H1 (cell line): ENCODE data around the gene BAZ2A. TPM values are rescaled to one million over a fixed set of nuclear protein-coding genes. Genes with fewer than 3 reads are reported as not detected.

Experiments used
- CTCF ChIA-PET: fragments of 300-600 bp; sonication (Branson Sonifier 250); formaldehyde crosslinking; loops from one replicate; lab custom pipeline; 2021; ENCODE audit not compliant: partially characterized antibody; lab: Charles Lee
- POLR2A ChIA-PET: fragments of 300-600 bp; sonication (Branson Sonifier 250); formaldehyde crosslinking; loops from one replicate; lab custom pipeline; 2021; ENCODE audit warnings: inconsistent platforms; ENCODE audit not compliant: partially characterized antibody; lab: Charles Lee
- DNase-seq, 2 experiments: peaks; one replicate each; pipeline versions ENCODE4 v3.0.0 to v3.0.0-alpha.2; 2010 to 2022; ENCODE audit warnings: low spot score in 2 of 2, low read depth in 1 of 2, mixed read lengths in 1 of 2
- FAIRE-seq: peaks from 2 replicates; lab custom pipeline; 2011; peaks lifted over from hg19 to GRCh38; lab: Jason Lieb, UNC
- H2AFZ ChIP-seq: 2 replicates; pipeline ENCODE4 v1.8.1; 2012; ENCODE audit warnings: low read length, inconsistent platforms
- H2AK5ac ChIP-seq: 2 replicates; pipeline ENCODE4 v1.6.1; 2013; ENCODE audit warnings: low read depth, low read length
- H2BK120ac ChIP-seq: replicated peaks from 2 replicates; pipeline ENCODE3; 2013; ENCODE audit warnings: low read depth, low read length, inconsistent platforms
- H2BK12ac ChIP-seq: 2 replicates; pipeline ENCODE4 v1.6.1; 2013; ENCODE audit warnings: low read depth, low read length
- H2BK15ac ChIP-seq: 2 replicates; pipeline ENCODE4 v1.6.1; 2013; ENCODE audit warnings: low read length
- H2BK20ac ChIP-seq: 2 replicates; pipeline ENCODE4 v1.6.1; 2013; ENCODE audit warnings: low read length
- H2BK5ac ChIP-seq: 2 replicates; pipeline ENCODE4 v1.6.1; 2013; ENCODE audit warnings: low read depth, low read length
- H3K14ac ChIP-seq: 2 replicates; pipeline ENCODE4 v1.6.1; 2013; ENCODE audit warnings: inconsistent platforms; ENCODE audit not compliant: insufficient read length
- H3K18ac ChIP-seq: 2 replicates; pipeline ENCODE4 v1.6.1; 2013; ENCODE audit warnings: low read length; ENCODE audit errors: extremely low read depth
- H3K23ac ChIP-seq: 2 replicates; pipeline ENCODE4 v1.6.1; 2013; ENCODE audit warnings: inconsistent platforms; ENCODE audit not compliant: insufficient read length
- H3K23me2 ChIP-seq: 2 replicates; pipeline ENCODE4 v1.6.1; 2013; ENCODE audit warnings: low read depth, low read length
- H3K27ac ChIP-seq: 2 replicates; pipeline ENCODE4 v1.6.1; 2011; ENCODE audit warnings: low read depth, low read length, inconsistent platforms
- H3K27me3 ChIP-seq, 4 experiments: replicated peaks in 1 of 4; 1 replicate in 1 of 4; 2 replicates in 3 of 4; pipeline versions ENCODE4 v1.6.1 to v1.8.1; 2011 to 2013; ENCODE audit warnings: low read length in 3 of 4, mild to moderate bottlenecking in 3 of 4, inconsistent platforms in 2 of 4, mixed read lengths in 2 of 4, moderate library complexity in 1 of 4; ENCODE audit not compliant: control insufficient read depth in 3 of 4, insufficient read depth in 3 of 4; ENCODE audit errors: extremely low read depth in 1 of 4
- H3K36me3 ChIP-seq, 4 experiments: 2 replicates each; pipeline versions ENCODE4 v1.6.1 to v1.8.1; 2011 to 2013; ENCODE audit warnings: mild to moderate bottlenecking in 4 of 4, low read length in 3 of 4, moderate library complexity in 2 of 4, control low read depth in 1 of 4, inconsistent platforms in 1 of 4; ENCODE audit not compliant: insufficient read depth in 4 of 4, control insufficient read depth in 2 of 4
- H3K4ac ChIP-seq: replicated peaks from 2 replicates; pipeline ENCODE3; 2013; ENCODE audit warnings: low read length, low read depth, mixed read lengths, inconsistent platforms; ENCODE audit not compliant: insufficient read length
- H3K4me1 ChIP-seq, 4 experiments: replicated peaks in 1 of 4; 1 replicate in 1 of 4; 2 replicates in 3 of 4; pipeline versions ENCODE4 v1.6.1 to v1.8.1; 2011 to 2013; ENCODE audit warnings: low read length in 3 of 4, inconsistent platforms in 2 of 4, mixed read lengths in 1 of 4; ENCODE audit not compliant: insufficient read depth in 4 of 4, control insufficient read depth in 3 of 4
- H3K4me2 ChIP-seq, 2 experiments: 2 replicates each; pipeline versions ENCODE4 v1.6.1 to v1.8.1; 2011 to 2013; ENCODE audit warnings: low read depth in 2 of 2, low read length in 2 of 2, control low read depth in 1 of 2, inconsistent platforms in 1 of 2, mild to moderate bottlenecking in 1 of 2; ENCODE audit not compliant: insufficient read depth in 1 of 2
- H3K4me3 ChIP-seq, 4 experiments: fragments of 200-600, 300-600 bp in 1 of 4; sonication (generic), shearing (Covaris generic), sonication (Bioruptor Twin) in 1 of 4; 2 replicates each; pipeline versions ENCODE4 v1.5.1 to v1.8.1; 2011 to 2016; ENCODE audit warnings: low read length in 4 of 4, low read depth in 3 of 4, control low read depth in 2 of 4, inconsistent platforms in 2 of 4, mild to moderate bottlenecking in 2 of 4, mixed read lengths in 1 of 4, moderate library complexity in 1 of 4; ENCODE audit not compliant: insufficient read depth in 2 of 4; ENCODE audit errors: extremely low read depth in 1 of 4
- H3K56ac ChIP-seq: replicated peaks from 2 replicates; pipeline ENCODE3; 2013; ENCODE audit warnings: low read depth, mild to moderate bottlenecking, mixed read lengths, low read length, inconsistent platforms; ENCODE audit not compliant: insufficient read length
- H3K79me1 ChIP-seq: 2 replicates; pipeline ENCODE4 v1.6.1; 2013; ENCODE audit warnings: low read depth, low read length, control low read depth
- H3K79me2 ChIP-seq, 2 experiments: 2 replicates each; pipeline versions ENCODE4 v1.6.1 to v1.8.1; 2012 to 2013; ENCODE audit warnings: low read length in 2 of 2, mild to moderate bottlenecking in 2 of 2, inconsistent platforms in 1 of 2; ENCODE audit not compliant: insufficient read depth in 2 of 2, control insufficient read depth in 1 of 2
- H3K9ac ChIP-seq, 4 experiments: replicated peaks in 1 of 4; 1 replicate in 1 of 4; 2 replicates in 3 of 4; pipeline versions ENCODE4 v1.6.1 to v1.8.1; 2011 to 2013; ENCODE audit warnings: low read depth in 3 of 4, low read length in 3 of 4, control low read depth in 2 of 4, mild to moderate bottlenecking in 2 of 4, moderate library complexity in 2 of 4, inconsistent platforms in 1 of 4; ENCODE audit errors: extremely low read depth in 1 of 4
- H3K9me3 ChIP-seq, 2 experiments: 2 replicates each; pipeline versions ENCODE4 v1.6.1 to v1.8.1; 2012 to 2013; ENCODE audit warnings: mild to moderate bottlenecking in 2 of 2, moderate library complexity in 2 of 2, control low read depth in 1 of 2, inconsistent platforms in 1 of 2, low read depth in 1 of 2, low read length in 1 of 2, mixed read lengths in 1 of 2; ENCODE audit not compliant: insufficient read depth in 2 of 2
- H4K20me1 ChIP-seq, 2 experiments: replicated peaks in 1 of 2; 2 replicates each; pipeline versions ENCODE3 to v1.8.1; 2011 to 2013; ENCODE audit warnings: inconsistent platforms in 2 of 2, low read length in 2 of 2, mild to moderate bottlenecking in 1 of 2; ENCODE audit not compliant: insufficient read depth in 2 of 2, control insufficient read depth in 1 of 2
- H4K5ac ChIP-seq: 2 replicates; pipeline ENCODE4 v1.6.1; 2013; ENCODE audit warnings: low read length, low read depth, mixed read lengths, inconsistent platforms; ENCODE audit not compliant: insufficient read length
- H4K8ac ChIP-seq: 2 replicates; pipeline ENCODE4 v1.8.0; 2013; ENCODE audit warnings: mild to moderate bottlenecking, moderate library complexity, low read length, inconsistent platforms; ENCODE audit not compliant: insufficient read depth; ENCODE audit errors: extremely low read depth
- H4K91ac ChIP-seq: replicated peaks from 2 replicates; pipeline ENCODE3; 2013; ENCODE audit warnings: low read length, mixed read lengths, inconsistent platforms; ENCODE audit not compliant: insufficient read length
- BACH1 ChIP-seq: IDR thresholded peaks from 2 replicates; pipeline ENCODE4 v1.6.1; 2012; ENCODE audit warnings: low read length, improper control_type of control experiment
- CEBPB ChIP-seq: IDR thresholded peaks from 2 replicates; pipeline ENCODE4 v1.6.1; 2012; ENCODE audit warnings: low read depth, low read length
- CHD2 ChIP-seq: IDR thresholded peaks from 2 replicates; pipeline ENCODE4 v1.6.1; 2012; ENCODE audit warnings: low read length, improper control_type of control experiment
- CTBP2 ChIP-seq: IDR thresholded peaks from 2 replicates; pipeline ENCODE4 v1.7.0; 2011; ENCODE audit warnings: borderline replicate concordance, mild to moderate bottlenecking, moderate library complexity, mixed read lengths, low read length; ENCODE audit not compliant: insufficient read depth, insufficient read length
- GTF2F1 ChIP-seq: IDR thresholded peaks from 2 replicates; pipeline ENCODE4 v1.6.1; 2012; ENCODE audit warnings: low read depth, low read length, improper control_type of control experiment, borderline replicate concordance
- HDAC2 ChIP-seq, 2 experiments: fragments of 300-600 bp in 1 of 2; sonication (generic) in 1 of 2; IDR thresholded peaks; 2 replicates each; pipeline ENCODE4 v1.6.1; 2011 to 2012; ENCODE audit warnings: low read depth in 2 of 2, low read length in 2 of 2, mild to moderate bottlenecking in 2 of 2, moderate library complexity in 2 of 2, borderline replicate concordance in 1 of 2, inconsistent platforms in 1 of 2
- HDAC6 ChIP-seq: IDR thresholded peaks from one replicate; pipeline ENCODE4 v1.7.1; 2012; ENCODE audit warnings: low read depth, mild to moderate bottlenecking, inconsistent platforms, low read length, moderate library complexity
- JUN ChIP-seq: IDR thresholded peaks from 2 replicates; pipeline ENCODE4 v1.6.1; 2011; ENCODE audit warnings: low read depth, mild to moderate bottlenecking, improper control_type of control experiment, low read length
- KDM5A ChIP-seq: fragments of 200-600 bp; IDR thresholded peaks from 2 replicates; pipeline ENCODE4 v1.7.1; 2012; ENCODE audit warnings: mild to moderate bottlenecking, low read length, inconsistent platforms, mixed read lengths
- NRF1 ChIP-seq: IDR thresholded peaks from 2 replicates; pipeline ENCODE4 v1.6.1; 2011; ENCODE audit warnings: mild to moderate bottlenecking, low read depth, low read length, improper control_type of control experiment
- SP2 ChIP-seq: IDR thresholded peaks from 2 replicates; pipeline ENCODE4 v1.6.1; 2012; ENCODE audit warnings: mild to moderate bottlenecking, low read length, inconsistent platforms
- TCF12 ChIP-seq: IDR thresholded peaks from 2 replicates; pipeline ENCODE4 v1.6.1; 2011; ENCODE audit warnings: low read depth, mild to moderate bottlenecking, low read length
- ZNF274 ChIP-seq: IDR thresholded peaks from 2 replicates; pipeline ENCODE4 v1.7.0; 2012; ENCODE audit warnings: low read length, borderline replicate concordance; ENCODE audit errors: extremely low read depth
- WGBS, 2 experiments: shearing (Covaris generic) in 1 of 2; methylation state at CpG; one replicate each; pipeline versions ENCODE4 v1.1.6 to v1.1.7; 2013 to 2015; ENCODE audit warnings: low lambda C conversion rate in 2 of 2, mixed read lengths in 2 of 2, inconsistent platforms in 1 of 2, low coverage in 1 of 2, missing lambda C conversion rate in 1 of 2; ENCODE audit not compliant: insufficient replicate concordance in 2 of 2, insufficient coverage in 1 of 2, insufficient read length in 1 of 2; ENCODE audit errors: extremely low coverage in 1 of 2, missing lambda C conversion rate in 1 of 2; 5-methylcytosine and 5-hydroxymethylcytosine counted together
- polyA plus RNA-seq, 7 experiments: library from polyadenylated mRNA; depleted of rRNA in 3 of 7; stranded (reverse) in 5 of 7; unstranded in 2 of 7; fragments of >200 nt in 5 of 7; fragments of 200-250 nt in 2 of 7; gene quantifications; 1 replicate in 5 of 7; 2 replicates in 1 of 7; 4 replicates in 1 of 7; pipeline versions ENCODE4 v1.2.1 to v1.2.3, GENCODE V29; 2011 to 2013; ENCODE audit warnings: missing spikeins in 2 of 7, mixed read lengths in 2 of 7
- total RNA-seq: library from RNA; stranded (reverse); fragmentation: NEBNext Ultra II Directional; extraction: Animal tissue kit (Norgen Biotek cat#: 25700); gene quantifications from 2 replicates; pipeline ENCODE4 v1.2.1, GENCODE V29; 2021

BAZ2A gene
- total and polyA plus RNA-seq, 2 of the 8 experiments (the other 6 are each of a cell fraction or from before 2014, with no cell fraction given): 52.0 to 110 TPM

- H3K27me3 ChIP-seq: no peaks in the 10 kb centered on the region
- H3K79me1 ChIP-seq: no peaks in the 10 kb centered on the region
- no peak overlapping the region for H2AK5ac ChIP-seq
- H4K8ac ChIP-seq: no peak overlapping the region
- no peaks in the 10 kb centered on the region for H3K4me1 ChIP-seq
- H3K9me3 ChIP-seq: no peaks in the 10 kb centered on the region
- H3K14ac ChIP-seq: no peak overlapping the region
- no peak overlapping the region for H2BK15ac ChIP-seq
- H3K79me2 ChIP-seq: no peaks in the 10 kb centered on the region
- no peak overlapping the region for H2BK20ac ChIP-seq
- WGBS, 2 experiments: 69% methylated on average over 4 of the region's 4 CpGs; no CpG with 5 or more reads in 1 of the 2 experiments
- no peak for DNase-seq
- no peak overlapping the region for H4K5ac ChIP-seq
- H3K27ac ChIP-seq: no peak overlapping the region
- H3K4me3 ChIP-seq: no peak overlapping the region
- no peak overlapping the region for H3K4ac ChIP-seq
- POLR2A ChIA-PET: no interaction called here
- no peaks in the 10 kb centered on the region for H4K20me1 ChIP-seq
- H2BK120ac ChIP-seq: no peak overlapping the region
- H2BK5ac ChIP-seq: no peak overlapping the region
- peaks cover 0 to 2% (median 0%) of the 10 kb centered on the region in 4 experiments; a peak in 1 of 8 replicates for H3K36me3 ChIP-seq
- no peak for FAIRE-seq
- H3K23ac ChIP-seq: no peak overlapping the region
- no peak overlapping the region for H3K56ac ChIP-seq
- H4K91ac ChIP-seq: no peak overlapping the region
- H2BK12ac ChIP-seq: no peak overlapping the region
- H3K9ac ChIP-seq: no peak overlapping the region
- no peak overlapping the region for H2AFZ ChIP-seq
- H3K4me2 ChIP-seq: no peak overlapping the region
- no peak overlapping the region for H3K18ac ChIP-seq
- CTCF ChIA-PET: interaction anchor here (0.6 to 6.2 kb wide), 9 partner anchors 10 to 64 kb away, joined by 3 to 61 read pairs (median 4); partner anchors contain the start of gene RBMS2
- H3K23me2 ChIP-seq: no peaks in the 10 kb centered on the region
- TF ChIP-seq SP2 (no peak), KDM5A (no peak), TCF12 (no peak), JUN (no peak), NRF1 (no peak), HDAC2 (IDR thresholded peaks at IDR 0.05; ENCODE audit: borderline replicate concordance in 1 of 2, low read depth in 2 of 2, low read length in 2 of 2) (no peak), BACH1 (no peak), CEBPB (no peak), HDAC6 (no peak), CTBP2 (no peak), ZNF274 (no peak), GTF2F1 (no peak), CHD2 (no peak)
Observed at GRCh38 chr12:56571121-56571520, 59.0 kb downstream of the BAZ2A start.
